ENCODE measurements around the gene TMEM154.
"Not testable (repeated sequence)": the region's sequence is repeated elsewhere in the genome, so short reads cannot be mapped to it uniquely, and the experiment has no call there.

TMEM154 gene

DNA sequence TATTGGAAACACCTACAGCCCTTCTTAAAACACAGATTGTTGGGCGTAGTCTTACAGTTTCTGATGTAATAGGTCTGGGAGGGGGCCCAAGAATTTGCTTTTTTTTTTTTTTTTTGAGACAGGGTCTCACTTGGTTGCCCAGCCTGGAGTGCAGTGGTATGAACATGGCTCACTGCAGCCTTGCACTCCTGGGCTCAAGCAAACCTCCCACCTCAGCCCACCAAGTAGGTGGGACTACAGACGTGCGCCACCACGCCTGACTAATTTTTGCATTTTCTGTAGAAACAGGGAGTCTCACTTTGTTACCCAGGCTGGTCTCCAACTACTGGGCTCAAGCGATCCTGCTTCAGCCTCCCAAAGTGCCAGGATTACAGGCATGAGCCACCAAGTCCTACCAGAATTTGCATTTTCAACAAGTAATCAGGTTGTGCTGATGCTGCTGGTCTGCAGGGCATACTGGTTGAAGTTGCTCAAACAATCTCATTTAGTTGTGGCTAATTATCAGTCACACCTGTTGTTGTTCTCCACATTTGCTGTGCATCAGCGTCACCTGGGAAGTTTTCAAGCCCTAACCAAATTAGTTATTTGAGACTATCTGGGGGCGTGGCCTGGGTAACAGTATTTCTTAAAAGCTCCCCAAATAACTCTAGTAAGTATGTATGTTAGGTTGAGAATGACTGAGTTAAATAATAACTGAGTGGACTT lies 14.0 kb downstream of the TMEM154 start:
- DNase-seq = no peak

DNA sequence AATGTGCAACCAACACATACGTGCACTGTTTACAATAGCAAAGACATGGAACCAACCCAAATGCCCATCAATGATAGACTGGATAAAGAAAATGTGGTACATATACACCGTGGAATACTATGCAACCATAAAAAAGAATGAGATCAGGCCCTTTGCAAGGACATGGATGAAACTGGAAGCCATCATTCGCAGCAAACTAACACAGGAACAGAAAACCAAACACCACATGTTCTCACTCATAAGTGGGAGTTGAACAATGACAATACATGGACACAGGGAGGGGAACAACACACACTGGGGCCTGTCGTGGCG lies 15.8 kb downstream of the TMEM154 start:
- not testable (repeated sequence) for DNase-seq

GRCh38 chr4:152663203-152664066 lies 16.4 kb downstream of the TMEM154 start:
- no peak for DNase-seq

DNA sequence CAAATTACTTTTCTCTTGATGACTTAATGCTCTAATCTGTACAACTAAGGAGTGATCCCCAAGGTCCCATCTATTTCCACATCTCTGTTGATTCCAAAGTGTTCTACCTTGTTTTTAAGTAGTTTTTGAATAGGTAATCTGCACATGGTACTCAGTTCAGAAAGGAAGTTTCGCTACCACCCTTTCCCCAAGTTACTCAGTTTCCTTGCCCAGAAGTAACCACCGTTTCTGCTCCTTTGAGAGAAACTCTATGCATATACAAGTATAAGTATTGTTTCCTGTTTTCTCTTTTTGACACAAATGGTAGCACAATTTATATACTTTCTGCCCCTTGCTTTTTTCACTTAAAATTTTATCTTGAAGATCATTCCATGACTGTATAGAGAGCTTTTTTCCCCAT lies 18.1 kb downstream of the TMEM154 start:
- no peak for DNase-seq

GRCh38 chr4:152660526-152660925 lies 19.3 kb downstream of the TMEM154 start:
- DNase-seq = no peak

DNA sequence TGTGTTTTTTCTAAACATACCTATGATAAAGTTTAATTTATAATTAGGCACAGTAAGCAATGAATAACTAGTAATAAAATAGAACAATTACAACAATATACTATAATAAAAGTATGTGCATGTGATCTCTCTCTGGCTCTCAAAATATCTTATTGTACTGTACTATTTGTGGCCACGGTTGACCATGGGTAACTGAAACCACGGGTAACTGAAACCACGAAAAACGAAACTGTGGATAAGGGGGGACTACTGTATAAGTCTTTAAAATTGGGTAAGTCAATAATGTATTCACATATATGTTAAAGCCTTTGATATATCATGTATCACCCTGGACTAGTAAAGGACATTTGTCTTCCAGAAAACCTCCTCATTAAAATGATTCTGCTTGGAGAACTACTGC lies 20.0 kb downstream of the TMEM154 start:
- DNase-seq = no peak

- DNase-seq = no peak
Measured at GRCh38 chr4:152657657-152658056, 22.1 kb downstream of the TMEM154 start.

- DNase-seq = no peak
Measured at GRCh38 chr4:152655272-152656129, 24.3 kb downstream of the TMEM154 start.

GRCh38 chr4:152652102-152652501 lies 27.7 kb downstream of the TMEM154 start:
- no peak for DNase-seq

DNA sequence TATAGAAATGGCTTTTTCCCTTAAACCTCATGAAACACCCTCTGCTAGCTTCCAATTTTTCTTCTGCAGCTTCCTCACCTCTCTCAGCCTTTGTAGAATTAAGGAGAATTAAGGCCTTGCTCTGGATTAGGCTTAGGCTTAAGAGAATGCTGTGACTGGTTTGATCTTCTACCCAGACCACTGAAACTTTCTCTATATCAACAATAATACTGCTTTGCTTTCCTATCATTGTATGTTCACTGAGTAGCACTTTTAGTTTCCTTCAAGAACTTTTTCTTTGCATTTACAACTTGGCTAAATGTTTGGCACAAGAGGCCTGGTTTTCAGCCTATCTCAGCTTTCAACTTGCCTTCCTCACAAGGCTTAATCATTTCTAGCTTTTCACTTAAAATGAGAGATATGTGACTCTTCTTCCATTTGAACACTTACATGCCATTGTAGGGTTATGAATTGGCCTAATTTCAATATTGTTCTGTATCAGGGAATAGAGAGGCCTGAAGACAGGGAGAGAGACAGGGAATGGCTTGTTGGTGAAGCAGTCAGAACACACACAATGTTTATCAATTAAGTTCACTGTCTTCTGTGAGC lies 28.2 kb downstream of the TMEM154 start:
- DNase-seq = no peak

DNA sequence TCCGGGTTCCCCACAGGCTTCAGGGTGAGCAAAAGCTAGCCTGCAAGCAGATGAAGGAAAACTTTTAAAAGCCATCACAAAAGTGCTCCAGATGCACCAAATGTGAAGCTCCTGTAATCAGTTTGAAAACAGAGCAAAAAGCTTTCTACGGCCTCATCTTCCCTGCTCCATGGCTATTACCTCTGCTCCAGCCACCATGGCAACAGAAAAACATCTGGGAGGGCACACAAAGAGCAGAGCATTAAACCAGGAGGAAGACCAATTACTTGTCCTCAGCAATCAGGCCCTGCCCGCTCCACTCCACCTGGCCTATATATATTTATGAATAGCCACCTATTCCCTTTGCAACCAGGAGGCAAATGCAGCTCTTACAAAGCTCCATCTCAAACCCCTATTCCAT lies 33.6 kb downstream of the TMEM154 start:
- DNase-seq = no peak

- no peak for DNase-seq
Measured at GRCh38 chr4:152644130-152644529, 35.7 kb downstream of the TMEM154 start.

DNA sequence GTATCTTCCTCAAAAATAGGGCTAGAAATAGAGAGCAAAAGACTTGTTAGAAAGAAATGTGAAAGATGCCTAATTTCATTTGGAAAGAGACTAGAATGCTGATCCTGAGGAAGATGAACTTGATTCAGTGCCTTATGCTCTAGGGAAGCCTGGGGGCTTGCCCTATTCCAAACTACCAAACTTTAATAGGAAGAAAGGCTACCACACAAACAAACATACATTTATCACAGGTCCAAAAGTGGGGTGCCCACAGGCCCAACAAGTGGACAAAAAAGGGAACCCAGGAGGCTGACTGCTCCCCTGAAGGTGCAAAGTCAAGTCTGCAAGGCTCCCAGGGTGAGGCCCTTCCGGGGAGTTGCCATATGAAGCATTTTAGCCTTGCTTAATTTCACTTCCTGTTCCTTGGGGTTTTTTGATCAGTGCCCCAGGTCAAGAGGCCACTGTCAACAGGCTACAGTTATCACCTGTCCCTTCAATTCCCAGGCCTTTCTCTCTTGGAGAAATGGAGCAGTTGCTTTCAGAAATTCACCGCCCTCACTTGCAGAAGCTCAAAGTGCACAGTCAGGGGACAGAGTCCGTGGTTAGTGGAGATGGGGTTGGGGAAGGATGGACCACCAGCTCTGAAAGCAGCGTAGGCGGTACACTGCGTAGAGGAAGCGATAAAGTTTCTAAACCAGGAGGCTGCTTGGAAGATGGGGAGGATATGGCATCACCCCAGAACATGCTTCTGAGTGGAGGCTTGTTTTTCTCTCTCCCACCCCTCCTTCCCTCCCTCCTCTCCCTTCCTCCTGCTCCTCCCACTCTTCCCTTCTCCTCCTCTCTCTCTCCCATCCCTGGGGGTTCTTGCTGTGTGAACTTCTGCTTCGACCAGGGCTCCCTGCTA lies 36.4 kb downstream of the TMEM154 start:
- DNase-seq = no peak

DNA sequence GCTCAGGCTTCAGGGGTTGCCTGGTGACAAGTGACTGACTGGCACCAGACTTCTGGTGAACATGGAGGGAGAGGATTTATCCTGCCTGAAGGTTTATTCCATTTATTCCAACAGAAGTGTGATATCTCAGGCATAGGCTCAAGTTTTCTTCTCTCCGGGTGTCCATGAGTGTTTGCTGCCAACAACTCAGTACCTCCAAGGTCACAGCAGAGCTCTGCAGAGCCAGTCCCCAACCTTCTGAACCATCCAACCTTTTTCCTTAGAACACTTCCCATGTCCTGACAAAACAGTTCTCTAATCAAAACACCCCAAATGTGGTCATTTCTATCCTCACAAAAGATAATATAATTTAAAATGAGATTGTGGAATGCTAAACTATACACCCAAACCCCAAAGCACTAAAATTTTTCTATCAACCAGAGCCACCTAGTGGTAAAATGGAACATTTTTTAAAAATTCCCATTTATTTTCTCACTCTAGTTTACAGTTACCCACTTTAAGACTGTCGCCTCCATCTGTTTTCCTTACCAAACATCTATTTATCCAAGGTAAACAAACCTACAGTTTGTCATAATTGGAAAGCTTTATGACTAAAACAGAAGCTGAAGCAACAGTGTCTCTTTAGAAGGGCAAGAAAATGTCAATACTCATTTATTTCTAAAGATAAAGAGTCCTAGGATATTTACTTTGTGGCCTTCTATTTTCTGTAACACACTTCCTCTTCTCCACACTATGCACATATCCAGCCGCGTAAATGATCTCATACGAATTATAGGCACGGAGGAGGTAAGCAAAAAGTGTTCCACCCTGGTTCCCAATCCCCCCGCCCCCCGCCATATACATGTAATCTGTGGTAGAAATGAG lies 39.5 kb downstream of the TMEM154 start:
- DNase-seq = no peak

GRCh38 chr4:152635851-152636250 lies 43.9 kb downstream of the TMEM154 start:
- no peak for DNase-seq

- no peak for DNase-seq
Measured at GRCh38 chr4:152634110-152634760, 45.6 kb downstream of the TMEM154 start.

GRCh38 chr4:152633118-152633517 lies 46.7 kb downstream of the TMEM154 start:
- DNase-seq = no peak

GRCh38 chr4:152630324-152630723 lies 49.5 kb downstream of the TMEM154 start:
- no peak for DNase-seq

- DNase-seq = no peak
Measured at GRCh38 chr4:152629908-152630307, 49.9 kb downstream of the TMEM154 start.

- DNase-seq = no peak
Measured at GRCh38 chr4:152628128-152628527, 51.7 kb downstream of the TMEM154 start.

Measured in activated gamma-delta T cell (primary cell).